Calu3 (cell line): ENCODE results near the gene ADCK1. TPM values are rescaled to one million over a fixed set of nuclear protein-coding genes. Genes with fewer than 3 reads are reported as not detected.

Experiments
- BruUV-seq: library from RNA; stranded (reverse); fragments of 400-500 nt; replicated peaks from 2 replicates; lab custom pipeline; 2021; lab: Mats Ljungman, UMichigan
- CTCF ChIA-PET: fragments of 300-600 bp; sonication (Branson Sonifier 250); formaldehyde crosslinking; loops from one replicate; lab custom pipeline; 2022; ENCODE audit warnings: antibody characterized with exemption; lab: Charles Lee
- DNase-seq: peaks from one replicate; pipeline ENCODE4 v3.0.0; 2022
- H3K27ac Mint-ChIP-seq: one replicate; pipeline ENCODE4 v1.8.0; 2022; ENCODE audit warnings: mixed read lengths; ENCODE audit not compliant: unreplicated experiment
- H3K27me3 Mint-ChIP-seq: one replicate; pipeline ENCODE4 v1.8.0; 2022; ENCODE audit warnings: mixed read lengths; ENCODE audit not compliant: unreplicated experiment
- H3K36me3 Mint-ChIP-seq: one replicate; pipeline ENCODE4 v1.8.0; 2022; ENCODE audit warnings: mild to moderate bottlenecking, moderate library complexity, mixed read lengths; ENCODE audit not compliant: insufficient read depth, unreplicated experiment
- H3K4me1 Mint-ChIP-seq: one replicate; pipeline ENCODE4 v1.8.0; 2022; ENCODE audit warnings: mild to moderate bottlenecking, low read depth, mixed read lengths; ENCODE audit not compliant: unreplicated experiment
- H3K4me3 Mint-ChIP-seq: one replicate; pipeline ENCODE4 v1.8.0; 2022; ENCODE audit warnings: mild to moderate bottlenecking, low read depth, moderate library complexity, mixed read lengths; ENCODE audit not compliant: unreplicated experiment
- H3K9me3 Mint-ChIP-seq: one replicate; pipeline ENCODE4 v1.8.0; 2022; ENCODE audit warnings: low read depth, mixed read lengths; ENCODE audit not compliant: unreplicated experiment
- intact Hi-C: fragments of 100-400 bp; cut with micrococcal nuclease; formaldehyde crosslinking; loops from one replicate; pipeline ENCODE4 v1.10.0; 2022; ENCODE audit not compliant: unreplicated experiment
- total RNA-seq: library from RNA; stranded (reverse); gene quantifications from 2 replicates; pipeline ENCODE4 v1.2.3, GENCODE V29; 2022
- TF ChIP-seq, protein P1 (sequence below): fragments of 200-600 bp; IDR thresholded peaks from one replicate; pipeline ENCODE4 v1.8.0; 2022; ENCODE audit warnings: antibody characterized with exemption; ENCODE audit not compliant: unreplicated experiment

The ADCK1 gene
- total RNA-seq, 1 experiment from 2014 or later = 9.1 TPM

DNA sequence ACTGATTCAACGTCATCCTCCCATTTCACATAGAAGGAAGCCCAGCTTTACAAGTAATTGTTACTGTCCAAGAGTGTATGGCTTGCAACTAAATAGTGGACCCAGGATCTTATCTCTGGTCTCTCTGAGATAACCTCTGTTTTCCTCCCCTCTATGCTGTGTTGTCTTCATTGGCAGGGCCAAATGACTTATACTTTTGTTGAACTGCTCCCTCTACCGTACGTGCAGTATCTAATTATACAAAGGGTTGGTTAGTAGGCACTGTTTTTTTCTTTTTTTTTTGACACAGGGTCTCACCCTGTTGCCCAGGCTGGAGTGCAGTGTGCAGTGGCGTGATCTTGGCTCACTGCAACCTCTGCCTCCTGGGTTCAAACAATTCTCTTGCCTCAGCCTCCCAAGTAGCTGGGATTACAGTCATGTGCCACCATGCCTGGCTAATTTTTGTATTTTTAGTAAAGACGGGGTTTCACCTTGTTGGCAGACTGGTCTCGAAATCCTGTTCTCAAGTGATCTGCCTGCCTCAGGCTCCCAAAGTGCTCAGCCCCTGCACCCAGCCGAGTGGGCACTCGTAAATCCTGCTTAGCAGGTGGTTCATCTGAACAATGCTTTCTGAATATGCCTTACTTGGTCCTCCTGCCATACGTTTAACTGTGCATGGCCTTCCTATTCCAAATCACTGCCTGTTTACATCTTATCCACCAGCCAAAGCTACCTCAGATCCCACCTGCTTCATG, 162.1 kb downstream of the ADCK1 start:
- no peak overlapping the region for H3K27ac Mint-ChIP-seq
- no peaks in the 10 kb centered on the region for H3K36me3 Mint-ChIP-seq
- H3K27me3 Mint-ChIP-seq = peaks cover 14% of the 10 kb centered on the region
- TF ChIP-seq, protein P1, sequence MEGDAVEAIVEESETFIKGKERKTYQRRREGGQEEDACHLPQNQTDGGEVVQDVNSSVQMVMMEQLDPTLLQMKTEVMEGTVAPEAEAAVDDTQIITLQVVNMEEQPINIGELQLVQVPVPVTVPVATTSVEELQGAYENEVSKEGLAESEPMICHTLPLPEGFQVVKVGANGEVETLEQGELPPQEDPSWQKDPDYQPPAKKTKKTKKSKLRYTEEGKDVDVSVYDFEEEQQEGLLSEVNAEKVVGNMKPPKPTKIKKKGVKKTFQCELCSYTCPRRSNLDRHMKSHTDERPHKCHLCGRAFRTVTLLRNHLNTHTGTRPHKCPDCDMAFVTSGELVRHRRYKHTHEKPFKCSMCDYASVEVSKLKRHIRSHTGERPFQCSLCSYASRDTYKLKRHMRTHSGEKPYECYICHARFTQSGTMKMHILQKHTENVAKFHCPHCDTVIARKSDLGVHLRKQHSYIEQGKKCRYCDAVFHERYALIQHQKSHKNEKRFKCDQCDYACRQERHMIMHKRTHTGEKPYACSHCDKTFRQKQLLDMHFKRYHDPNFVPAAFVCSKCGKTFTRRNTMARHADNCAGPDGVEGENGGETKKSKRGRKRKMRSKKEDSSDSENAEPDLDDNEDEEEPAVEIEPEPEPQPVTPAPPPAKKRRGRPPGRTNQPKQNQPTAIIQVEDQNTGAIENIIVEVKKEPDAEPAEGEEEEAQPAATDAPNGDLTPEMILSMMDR = no peak
- H3K9me3 Mint-ChIP-seq = no peaks in the 10 kb centered on the region
- no peak for DNase-seq
- no peak overlapping the region for H3K4me3 Mint-ChIP-seq
- no peaks in the 10 kb centered on the region for H3K4me1 Mint-ChIP-seq
- CTCF ChIA-PET = no interaction called here
- intact Hi-C loops = no loop called here
- BruUV-seq = no TSS peak

DNA sequence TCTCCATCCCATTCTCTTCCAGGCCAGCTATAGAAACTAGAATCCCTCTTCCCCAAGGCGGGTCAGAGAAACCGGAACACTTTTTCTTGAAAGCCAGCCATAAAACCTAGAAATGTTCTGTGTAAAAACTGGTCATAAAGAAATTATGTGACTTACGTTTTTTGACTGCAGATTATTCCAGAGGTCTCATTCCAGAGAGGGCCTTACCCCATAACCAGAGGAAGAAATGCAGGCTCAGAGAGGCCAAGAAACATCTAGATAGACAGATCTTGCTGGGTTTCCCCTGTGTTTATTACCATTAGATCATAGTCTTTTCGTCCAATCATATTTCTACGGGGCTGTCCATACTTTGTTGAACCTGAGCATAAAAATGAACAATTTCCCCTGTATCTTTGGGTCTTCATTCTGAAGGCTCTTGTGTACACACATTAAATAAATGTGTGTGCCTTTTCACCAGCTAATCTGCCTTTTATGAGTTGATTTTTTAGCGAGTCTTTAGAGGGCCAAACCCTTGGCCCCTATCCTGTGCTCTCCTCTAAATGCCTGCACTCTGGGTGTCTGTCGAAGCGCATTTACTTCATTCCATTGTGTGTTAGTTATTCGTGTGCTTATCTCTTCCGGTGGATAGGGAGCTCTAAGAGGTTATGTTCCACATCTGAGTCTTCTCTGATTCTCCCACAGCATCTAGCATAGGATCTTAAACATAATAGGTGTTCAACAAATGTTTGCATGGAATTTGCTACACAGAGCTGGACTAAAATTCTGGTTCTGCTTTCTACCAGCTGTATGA, 163.0 kb downstream of the ADCK1 start:
- no peaks in the 10 kb centered on the region for H3K4me1 Mint-ChIP-seq
- no peak overlapping the region for H3K4me3 Mint-ChIP-seq
- no TSS peak for BruUV-seq
- intact Hi-C loops = no loop called here
- H3K36me3 Mint-ChIP-seq = no peaks in the 10 kb centered on the region
- H3K27ac Mint-ChIP-seq = no peak overlapping the region
- no peak for DNase-seq
- no peaks in the 10 kb centered on the region for H3K9me3 Mint-ChIP-seq
- TF ChIP-seq, protein P1 = no peak
- peaks cover 4% of the 10 kb centered on the region for H3K27me3 Mint-ChIP-seq
- CTCF ChIA-PET = interaction anchor here (0.7 kb wide), 1 partner anchor 73 kb away, joined by 3 read pairs; no protein-coding TSS in a partner anchor

DNA sequence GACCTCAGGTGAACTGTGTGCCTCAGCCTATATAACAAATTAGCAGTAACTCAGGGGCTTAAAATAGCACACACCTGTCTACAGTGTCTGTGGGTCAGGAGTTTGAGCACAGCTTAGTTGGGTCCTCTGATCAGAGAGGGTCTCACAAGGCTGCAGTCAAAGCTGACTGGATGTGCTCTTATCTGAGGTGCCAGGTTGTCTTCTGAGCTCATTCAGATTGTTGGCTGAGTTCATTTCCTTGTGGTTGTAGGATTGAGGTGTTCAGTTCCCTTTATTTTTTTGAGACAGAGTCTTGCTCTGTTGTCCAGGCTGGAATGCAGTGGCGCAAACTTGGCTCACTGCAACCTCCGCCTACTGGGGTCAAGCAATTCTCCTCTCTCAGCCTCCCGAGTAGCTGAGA, 164.7 kb downstream of the ADCK1 start:
- TF ChIP-seq, protein P1 = no peak
- Mint-ChIP-seq H3K4me3 (no peak overlapping the region), H3K36me3 (no peaks in the 10 kb centered on the region), H3K27ac (no peak overlapping the region), H3K4me1 (no peaks in the 10 kb centered on the region), H3K9me3 (no peaks in the 10 kb centered on the region), H3K27me3 (peaks cover 8% of the 10 kb centered on the region)
- CTCF ChIA-PET = no interaction called here
- intact Hi-C loops = no loop called here
- no TSS peak for BruUV-seq
- no peak for DNase-seq

DNA sequence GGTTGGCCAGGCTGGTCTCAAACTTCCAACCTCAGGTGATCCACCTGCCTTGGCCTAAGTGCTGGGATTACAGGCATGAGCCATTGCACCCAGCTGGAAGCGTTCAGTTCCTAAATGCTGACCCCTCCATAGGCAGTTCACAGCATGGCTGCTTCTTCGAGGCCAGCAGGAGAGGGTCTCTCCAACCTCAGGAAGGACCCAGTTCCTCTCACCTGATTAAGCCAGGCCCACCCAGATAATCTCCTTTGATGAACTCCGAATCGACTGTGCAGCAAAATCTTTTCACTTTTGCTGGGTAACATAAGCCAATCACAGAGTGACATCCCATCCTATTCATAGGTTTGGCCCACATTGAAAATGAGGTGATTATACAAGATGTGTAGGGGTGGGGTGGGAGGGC, 165.1 kb downstream of the ADCK1 start:
- H3K4me1 Mint-ChIP-seq = no peaks in the 10 kb centered on the region
- intact Hi-C loops = no loop called here
- no TSS peak for BruUV-seq
- H3K36me3 Mint-ChIP-seq = no peaks in the 10 kb centered on the region
- H3K4me3 Mint-ChIP-seq = no peak overlapping the region
- TF ChIP-seq, protein P1 = no peak
- no peak overlapping the region for H3K27ac Mint-ChIP-seq
- no peaks in the 10 kb centered on the region for H3K9me3 Mint-ChIP-seq
- CTCF ChIA-PET = no interaction called here
- no peak for DNase-seq
- H3K27me3 Mint-ChIP-seq = peaks cover 8% of the 10 kb centered on the region
